Measurements from ENCODE around the gene YARS2.

YARS2 gene

GRCh38 chr12:32755654-32756475 is at the start of gene YARS2:
Gene YARS2, minus strand, starts transcription at chr12:32755897. Its CDS starts 23 bp downstream, at chr12:32755874.
- DNase-seq, result peak; percentile 97

GRCh38 chr12:32804301-32804700 is 48.6 kb upstream of the YARS2 start:
- no peak for DNase-seq

- no peak for DNase-seq
These were observed 45.7 kb upstream of the YARS2 start for GRCh38 chr12:32801269-32801980.

DNA sequence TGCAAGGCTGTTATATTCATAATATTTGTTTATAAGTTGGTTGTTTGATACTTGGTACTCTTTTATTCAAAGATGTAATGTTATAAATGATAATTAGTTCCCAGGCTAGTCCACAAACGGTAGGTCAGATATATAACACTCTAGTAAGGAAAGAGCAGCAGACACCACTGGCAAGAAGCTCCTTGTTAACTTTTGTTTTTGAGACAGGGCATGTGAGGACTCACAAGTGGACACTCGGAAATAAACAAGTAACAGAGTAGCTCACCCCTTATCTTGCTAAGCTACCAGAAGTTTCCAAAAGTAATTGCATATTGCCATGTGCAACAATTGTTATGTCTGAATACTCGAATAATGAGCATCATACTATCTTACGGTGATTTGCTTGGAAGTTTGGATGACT is 38.6 kb upstream of the YARS2 start:
- DNase-seq, result no peak

DNA sequence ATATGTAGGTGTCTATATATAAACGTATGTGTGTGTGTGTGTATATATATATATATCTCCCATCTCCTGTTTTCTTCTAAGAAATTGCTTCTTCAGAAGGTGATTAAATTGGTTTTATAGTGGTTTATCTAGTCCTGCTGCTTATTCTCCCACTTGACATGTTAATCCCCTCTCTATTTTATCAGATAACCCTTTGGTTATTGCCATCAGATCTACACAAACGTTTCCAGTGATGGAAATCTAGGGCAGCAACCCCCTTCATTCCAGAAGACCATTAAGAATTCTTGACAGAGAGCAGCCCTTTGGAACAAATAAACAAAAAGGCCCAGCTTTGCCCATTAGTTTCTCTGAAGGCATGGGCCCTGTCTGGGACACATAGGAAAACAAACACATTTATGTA is 34.2 kb upstream of the YARS2 start:
- DNase-seq, result no peak

- DNase-seq, result no peak
These were observed 33.7 kb upstream of the YARS2 start for GRCh38 chr12:32789446-32789845.

- no peak for DNase-seq
These were observed 32.7 kb upstream of the YARS2 start for GRCh38 chr12:32788405-32788804.

DNA sequence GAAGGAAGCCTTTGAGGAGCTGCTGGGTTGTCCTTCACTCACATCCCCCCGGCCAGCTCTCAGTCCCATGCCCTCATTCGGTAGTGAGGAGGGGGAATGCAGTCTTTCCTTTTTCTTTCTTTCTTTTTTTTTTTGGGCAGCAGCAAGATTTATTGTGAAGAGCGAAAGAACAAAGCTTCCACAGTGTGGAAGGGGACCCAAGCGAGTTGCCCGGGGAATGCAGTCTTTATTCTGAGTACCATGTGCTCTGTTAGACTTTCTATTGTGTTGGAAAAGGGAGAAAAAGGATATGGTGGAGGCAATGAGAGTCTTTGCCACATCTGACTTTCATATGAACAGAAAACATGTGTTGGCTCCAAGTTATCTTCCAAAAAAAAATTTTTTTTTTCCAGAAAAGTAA is 29.9 kb upstream of the YARS2 start:
- DNase-seq, result no peak

DNA sequence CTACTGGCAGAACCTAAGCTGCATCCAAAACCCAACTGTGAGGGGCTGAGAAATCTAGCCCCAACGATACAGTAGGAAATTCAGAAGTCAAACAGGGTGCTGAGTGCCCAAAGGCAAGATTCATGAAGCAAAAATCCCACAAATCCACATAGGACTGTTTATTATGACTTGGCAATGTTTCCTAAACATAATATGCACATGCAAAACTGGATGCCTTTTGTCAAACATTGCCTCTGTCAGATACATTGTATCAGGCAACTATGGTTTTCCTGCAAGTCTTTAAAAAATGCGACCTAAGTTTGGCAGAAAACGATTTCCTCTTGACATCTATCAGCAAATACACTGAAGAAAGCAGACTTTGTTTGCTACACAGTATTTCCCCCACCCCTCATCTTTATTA is 27.3 kb upstream of the YARS2 start:
- DNase-seq, result no peak

DNA sequence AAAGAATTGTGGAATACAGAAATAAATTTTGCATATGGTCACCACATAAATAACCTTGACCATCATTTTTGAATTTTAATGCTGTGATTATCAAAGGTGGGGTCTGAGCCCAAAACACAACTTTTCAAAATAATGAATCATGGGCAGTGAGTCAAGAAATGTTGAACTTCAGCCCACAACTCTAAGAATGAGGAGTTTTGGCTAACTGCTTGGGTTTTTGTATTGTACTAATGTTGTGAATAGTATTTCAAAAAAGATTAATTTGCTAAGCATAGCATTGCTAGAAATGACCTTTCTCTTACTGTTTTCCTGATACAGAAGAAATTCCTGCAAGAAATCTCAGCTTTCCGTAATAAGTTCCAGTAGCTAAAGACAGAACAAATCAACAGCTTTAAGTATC is 24.4 kb upstream of the YARS2 start:
- no peak for DNase-seq

DNA sequence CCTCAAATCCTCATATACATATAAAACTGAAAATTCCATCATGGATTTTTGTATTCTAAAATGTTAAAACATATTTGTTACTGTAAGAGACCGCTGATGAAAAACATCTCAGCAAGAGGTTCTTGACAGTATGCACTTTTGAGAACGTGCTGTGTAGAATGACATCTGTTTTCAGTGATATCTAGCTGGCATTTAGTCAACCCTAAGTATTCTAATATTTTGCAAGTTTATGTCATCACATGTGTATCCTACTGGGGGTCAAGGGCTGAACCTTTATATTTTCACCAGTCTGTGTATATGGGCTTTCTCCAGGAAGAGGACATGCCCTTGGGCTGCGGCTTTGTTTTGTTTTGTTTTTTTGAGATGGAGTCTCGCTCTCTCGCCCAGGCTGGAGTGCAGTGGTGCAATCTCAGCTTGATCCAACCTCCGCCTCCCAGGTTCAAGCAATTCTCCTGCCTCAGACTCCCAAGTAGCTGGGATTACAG is 22.0 kb upstream of the YARS2 start:
- no peak for DNase-seq

GRCh38 chr12:32777159-32777558 is 21.5 kb upstream of the YARS2 start:
- DNase-seq, result no peak

- no peak for DNase-seq
These were observed 20.6 kb upstream of the YARS2 start for GRCh38 chr12:32776258-32776657.

DNA sequence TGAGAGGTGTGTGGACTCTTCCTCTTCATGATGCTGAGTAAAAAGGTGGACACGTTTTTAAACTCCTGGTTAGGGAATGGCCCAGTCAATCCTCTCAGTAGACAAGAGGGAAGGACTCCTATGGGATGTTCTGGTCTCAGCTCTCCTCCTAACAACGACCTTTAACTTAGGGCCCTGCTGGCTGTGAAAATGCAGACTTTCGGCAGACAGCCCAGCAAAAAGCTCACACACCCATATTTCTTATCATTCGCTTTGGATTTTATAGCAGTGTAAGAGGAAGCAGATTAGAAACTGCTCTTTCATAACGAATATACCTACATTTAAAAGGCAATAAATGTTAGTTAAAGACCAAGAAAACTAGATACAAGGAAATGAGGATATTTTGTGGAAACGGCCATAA is 18.0 kb upstream of the YARS2 start:
- DNase-seq, result no peak

DNA sequence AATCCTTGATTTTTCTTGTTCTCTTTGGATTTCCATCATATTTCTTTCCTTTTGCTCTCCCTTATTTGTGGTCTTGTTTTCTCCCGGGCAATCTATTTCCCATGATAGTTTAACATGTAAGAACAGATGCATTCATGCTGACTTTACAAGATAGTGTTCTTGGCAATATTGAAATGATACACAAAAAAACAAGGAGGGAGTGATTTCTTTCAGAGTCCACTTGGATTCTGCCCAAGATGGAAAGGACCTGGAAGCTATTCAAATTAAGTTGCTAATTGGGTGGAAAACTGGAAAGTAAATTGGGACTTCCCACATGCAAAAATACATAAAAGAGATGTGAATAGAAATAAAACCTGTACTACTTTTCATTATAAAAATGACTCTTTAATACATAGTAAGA is 14.4 kb upstream of the YARS2 start:
- no peak for DNase-seq

GRCh38 chr12:32768518-32768917 is 12.8 kb upstream of the YARS2 start:
- DNase-seq, result peak; percentile 3

GRCh38 chr12:32765906-32766305 is 10.2 kb upstream of the YARS2 start:
- peak; percentile 43 for DNase-seq

DNA sequence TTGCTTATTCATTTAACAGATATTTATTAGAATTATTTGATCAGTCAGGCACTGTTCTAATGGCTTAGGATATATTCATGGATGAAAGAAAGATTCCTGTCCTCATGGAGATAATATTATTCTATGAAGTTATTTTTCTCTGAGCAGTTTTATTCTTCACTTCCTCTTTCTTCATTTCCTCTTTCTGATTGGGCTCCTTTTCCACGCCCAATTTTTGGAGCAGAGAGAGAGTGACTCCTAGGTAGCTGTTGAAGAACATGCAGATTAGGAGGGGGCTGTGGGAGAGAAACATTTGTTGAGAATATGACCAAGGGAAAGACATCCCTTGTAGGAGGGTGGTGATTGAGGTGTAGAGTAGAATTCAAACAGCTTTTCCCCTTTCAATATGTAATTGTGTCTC is 6.0 kb upstream of the YARS2 start:
- DNase-seq, result no peak

GRCh38 chr12:32757157-32757556 is 1.5 kb upstream of the YARS2 start:
- DNase-seq, result no peak

GRCh38 chr12:32756476-32757066 is 874 bp upstream of the YARS2 start:
- no peak for DNase-seq

DNA sequence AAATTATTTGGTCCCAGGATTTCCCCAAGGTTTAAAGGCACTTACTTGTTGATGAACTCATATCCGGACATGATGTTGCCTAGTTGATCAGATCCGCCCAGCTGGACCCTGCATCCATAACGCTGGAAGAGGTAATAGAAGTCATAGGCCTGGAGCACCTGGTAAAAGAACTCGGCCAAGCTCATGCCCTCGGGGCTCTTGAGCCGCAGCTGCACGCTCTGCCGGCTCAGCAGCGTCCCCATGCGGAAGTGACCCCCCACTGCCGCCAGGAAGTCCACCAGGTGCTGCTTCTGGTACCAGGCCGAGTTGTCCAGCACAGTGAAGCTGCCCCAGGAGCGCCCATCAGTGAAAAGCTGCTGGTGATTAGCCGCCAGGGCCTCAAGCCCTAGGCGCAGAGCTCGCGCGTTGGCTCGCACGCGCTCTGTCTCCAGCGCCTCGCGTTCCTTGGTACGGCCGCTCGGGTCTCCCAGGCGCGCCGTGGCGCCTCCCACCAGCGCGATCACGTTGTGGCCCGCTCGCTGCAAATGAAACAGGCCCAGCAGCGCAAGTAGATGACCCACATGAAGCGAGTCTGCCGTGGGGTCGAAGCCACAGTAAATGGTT is 545 bp downstream of the YARS2 start:
- peak; percentile 87 for DNase-seq

GRCh38 chr12:32754111-32754510 is 1.6 kb downstream of the YARS2 start:
- no peak for DNase-seq

- no peak for DNase-seq
These were observed 2.1 kb downstream of the YARS2 start for GRCh38 chr12:32753605-32754004.

GRCh38 chr12:32743264-32743663 is 12.4 kb downstream of the YARS2 start:
- DNase-seq, result no peak

All from NCI-H69 (cell line).